Renal pelvis (tissue), 4 donors: ENCODE data around the gene PRKN. TPM values are rescaled to one million over a fixed set of nuclear protein-coding genes. Genes with fewer than 3 reads are reported as not detected.

Experiments
- DNase-seq: peaks from one replicate; pipeline ENCODE4 v3.0.0-alpha.2; 2013
- polyA plus RNA-seq, 3 donors: library from polyadenylated mRNA; unstranded; fragments of 120-200 nt; gene quantifications; one replicate each; pipeline ENCODE4 v1.2.1, GENCODE V29; 2013; ENCODE audit not compliant: insufficient read length in 3 of 3

PRKN gene
- polyA plus RNA-seq, 3 donors: 8.0 to 12.0 (median 9.9) TPM

DNA sequence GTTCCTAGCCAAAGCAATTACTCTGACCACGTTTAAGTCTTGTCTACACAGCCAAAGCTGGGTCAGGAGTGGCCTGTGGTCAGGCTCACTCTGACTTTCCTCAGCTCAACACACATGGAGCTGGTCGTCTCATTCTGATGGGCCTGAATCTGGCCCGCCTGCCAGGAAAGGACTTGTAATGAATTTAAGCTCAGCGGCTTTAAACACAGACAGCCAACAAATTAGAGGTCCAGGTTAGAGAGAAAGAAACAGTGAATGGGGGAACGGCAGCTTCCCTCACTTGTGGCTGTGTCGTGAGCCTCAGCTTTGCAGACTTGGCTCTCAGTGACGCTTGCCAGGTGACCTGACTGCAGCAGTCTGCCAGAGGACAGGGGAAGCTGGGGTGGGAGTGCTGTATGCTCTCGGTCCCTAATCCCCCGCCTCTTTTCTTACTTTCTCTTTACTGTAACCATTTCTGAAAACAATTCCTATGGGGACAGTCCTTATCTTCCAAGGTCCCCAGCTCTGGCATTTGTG lies 1331.8 kb downstream of the PRKN start:
- no peak for DNase-seq

- DNase-seq: no peak
Measured at GRCh38 chr6:161394437-161394836, 1333.1 kb downstream of the PRKN start.

- DNase-seq: peak; percentile 74
Measured at GRCh38 chr6:161393839-161394364, 1333.7 kb downstream of the PRKN start.

- DNase-seq: no peak
Measured at GRCh38 chr6:161393292-161393691, 1334.3 kb downstream of the PRKN start.

GRCh38 chr6:161389756-161390155 lies 1337.8 kb downstream of the PRKN start:
- DNase-seq: no peak

DNA sequence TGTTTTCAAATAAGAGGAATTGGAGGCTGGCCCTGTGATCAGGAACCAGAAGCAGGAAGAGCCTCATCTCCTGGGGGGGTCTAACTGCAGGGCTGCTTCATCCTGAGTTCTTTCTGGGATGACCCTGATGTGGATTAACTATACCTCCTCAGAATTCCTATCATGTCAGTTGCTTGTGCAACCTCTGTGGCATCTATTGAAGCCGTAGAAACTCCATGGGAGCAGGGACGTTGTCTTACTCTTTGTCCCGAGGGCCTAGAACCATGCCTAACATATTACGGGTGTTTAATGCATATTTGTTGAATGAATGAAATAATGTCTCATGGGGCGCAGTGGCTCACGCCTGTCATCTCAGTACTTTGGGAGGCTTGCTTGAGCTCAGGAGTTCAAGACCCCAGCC lies 1343.6 kb downstream of the PRKN start:
- DNase-seq: no peak

DNA sequence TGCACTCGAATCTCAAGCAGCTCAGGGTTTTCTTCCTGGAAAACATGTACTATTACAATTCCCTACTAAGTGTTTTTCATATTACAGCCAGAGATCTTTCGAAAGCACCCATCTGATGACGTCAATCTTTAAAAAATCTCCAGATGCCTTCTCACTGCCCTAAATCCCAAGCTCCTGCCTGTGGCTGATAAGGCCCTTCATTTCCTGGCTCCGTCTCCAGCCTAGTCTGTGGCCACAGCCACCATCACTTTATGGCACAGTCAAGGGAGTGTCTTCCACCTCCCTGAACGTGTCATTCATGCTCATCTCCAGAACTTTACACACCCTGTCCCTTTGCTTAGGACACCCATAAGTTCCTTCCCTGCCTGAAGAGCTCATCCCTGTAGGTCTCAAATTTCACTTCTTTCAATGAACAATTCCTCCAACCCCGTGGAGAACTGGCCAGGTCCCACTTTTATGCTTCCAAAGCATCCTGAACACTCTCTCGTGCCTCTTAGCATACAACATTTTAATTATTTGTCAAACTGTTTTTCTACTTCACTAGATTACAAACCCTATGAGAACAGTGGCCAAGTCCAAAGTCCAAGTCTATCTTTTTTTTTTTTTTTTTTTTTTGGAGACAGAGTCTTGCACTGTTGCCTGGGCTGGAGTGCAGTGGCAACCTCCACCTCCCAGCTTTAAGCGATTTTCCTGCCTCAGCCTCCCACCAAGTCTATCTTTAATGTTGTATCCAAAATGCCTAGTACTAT lies 1347.6 kb downstream of the PRKN start:
- no peak for DNase-seq

DNA sequence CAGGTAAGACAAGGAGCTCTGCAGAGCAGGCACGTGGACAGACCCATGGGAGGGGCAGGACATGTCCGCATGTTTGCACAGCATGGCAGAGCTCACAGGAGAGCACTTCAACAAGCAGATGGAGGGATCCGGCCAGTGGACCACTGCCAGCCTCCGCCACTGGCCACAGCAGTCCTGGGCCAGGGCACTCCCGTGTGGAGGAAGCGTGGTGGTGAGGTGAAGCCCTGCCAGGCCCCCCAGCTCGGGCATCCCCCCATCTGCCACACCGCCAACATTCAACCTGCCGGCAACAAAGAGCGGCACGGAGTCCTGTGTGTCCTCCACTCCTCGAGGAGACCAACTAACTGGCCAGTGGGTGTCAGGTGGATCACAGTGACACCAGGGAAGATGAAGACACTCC lies 1349.5 kb downstream of the PRKN start:
- DNase-seq: no peak

- no peak for DNase-seq
Measured at GRCh38 chr6:161377116-161377515, 1350.5 kb downstream of the PRKN start.

GRCh38 chr6:161376367-161376766 lies 1351.2 kb downstream of the PRKN start:
- DNase-seq: no peak

DNA sequence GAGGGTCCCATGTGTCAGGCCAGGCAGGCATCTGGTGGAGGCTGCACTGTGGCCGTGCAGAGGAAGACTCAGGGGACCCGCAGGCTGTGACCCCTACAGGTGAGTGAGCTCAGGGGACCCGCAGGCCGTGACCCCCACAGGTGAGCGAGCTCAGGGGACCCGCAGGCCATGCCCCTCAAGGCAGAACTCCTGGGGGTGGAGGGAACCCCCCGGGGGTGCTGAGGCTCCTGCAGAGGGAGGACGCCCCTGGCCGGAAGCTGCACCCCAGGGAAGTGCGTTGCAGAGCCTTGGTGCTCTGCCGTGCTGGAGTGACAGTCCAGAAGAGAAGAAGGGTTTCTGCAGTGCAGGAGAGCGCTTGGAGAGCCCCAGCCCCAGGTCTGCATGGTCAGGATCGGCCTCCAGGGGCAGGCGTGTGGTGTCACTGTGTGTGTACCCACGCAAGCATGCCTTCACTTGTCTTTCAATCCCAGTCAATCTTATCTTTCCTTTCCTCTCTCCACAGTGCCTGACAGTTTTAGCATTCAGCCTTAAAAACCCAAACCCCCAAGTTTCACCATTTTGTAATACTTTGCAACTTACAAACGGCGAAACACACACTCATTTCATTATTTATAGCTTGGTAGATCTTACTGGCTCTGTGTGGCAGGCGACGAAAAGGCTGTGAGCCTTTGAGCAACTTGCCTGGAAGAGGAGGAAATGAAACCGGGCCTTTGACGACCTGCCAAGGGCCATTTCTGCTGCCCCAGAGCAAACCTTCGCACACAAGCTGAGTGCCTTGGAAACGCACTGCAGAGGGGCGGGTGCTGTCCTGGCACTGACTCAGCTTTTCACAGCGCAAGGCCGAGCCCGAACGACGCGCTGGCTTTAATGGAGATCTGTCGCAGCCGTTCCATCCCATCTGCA lies 1352.3 kb downstream of the PRKN start:
- no peak for DNase-seq

DNA sequence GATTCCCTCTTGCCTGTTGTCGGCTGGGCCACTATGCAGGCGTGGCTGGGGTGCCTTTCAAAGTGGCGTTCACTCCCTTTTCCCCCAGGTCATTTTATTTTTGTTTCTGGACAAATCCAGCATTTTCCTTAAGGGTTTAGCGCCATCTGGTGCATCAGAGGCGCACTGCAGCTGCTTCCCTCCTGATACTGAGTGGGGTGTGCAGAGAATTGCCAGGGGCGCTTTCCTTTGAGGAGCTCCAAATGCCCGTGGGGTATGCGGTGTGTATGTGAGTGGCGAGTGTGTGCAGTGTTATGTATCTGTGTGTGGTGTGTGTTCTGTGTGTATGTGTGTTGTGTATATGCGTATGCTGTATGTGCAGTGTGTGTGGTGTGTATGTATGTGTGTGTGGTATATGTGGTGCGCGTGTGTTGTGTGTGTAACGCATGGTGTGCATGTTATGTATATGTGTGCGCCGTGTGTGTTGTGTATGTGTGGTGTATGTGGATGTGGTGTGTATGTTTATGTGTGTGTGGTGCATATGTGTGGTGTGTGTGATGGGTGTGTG lies 1353.6 kb downstream of the PRKN start:
- DNase-seq: peak; percentile 58

GRCh38 chr6:161372422-161372793 lies 1355.2 kb downstream of the PRKN start:
- no peak for DNase-seq

DNA sequence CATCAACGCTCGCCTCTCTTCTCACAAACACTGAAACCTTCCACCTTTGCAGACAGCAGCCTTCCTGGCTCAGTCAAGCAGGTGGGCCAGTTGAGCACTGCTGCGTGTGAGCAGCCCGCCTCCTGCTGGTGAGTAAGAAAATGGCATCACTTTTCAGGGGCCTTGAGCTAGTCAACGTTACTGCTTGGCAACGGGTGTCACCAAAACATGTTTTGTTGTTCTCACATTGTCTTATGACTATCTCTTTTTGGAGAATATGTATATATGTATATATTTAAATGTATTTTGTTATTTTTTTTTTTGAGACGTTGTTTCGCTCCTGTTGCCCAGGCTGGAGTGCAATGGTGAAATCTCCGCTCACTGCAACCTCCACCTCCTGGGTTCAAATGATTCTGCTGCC lies 1356.7 kb downstream of the PRKN start:
- DNase-seq: peak; percentile 54

- peak; percentile 22 for DNase-seq
Measured at GRCh38 chr6:161369339-161369738, 1358.2 kb downstream of the PRKN start.

DNA sequence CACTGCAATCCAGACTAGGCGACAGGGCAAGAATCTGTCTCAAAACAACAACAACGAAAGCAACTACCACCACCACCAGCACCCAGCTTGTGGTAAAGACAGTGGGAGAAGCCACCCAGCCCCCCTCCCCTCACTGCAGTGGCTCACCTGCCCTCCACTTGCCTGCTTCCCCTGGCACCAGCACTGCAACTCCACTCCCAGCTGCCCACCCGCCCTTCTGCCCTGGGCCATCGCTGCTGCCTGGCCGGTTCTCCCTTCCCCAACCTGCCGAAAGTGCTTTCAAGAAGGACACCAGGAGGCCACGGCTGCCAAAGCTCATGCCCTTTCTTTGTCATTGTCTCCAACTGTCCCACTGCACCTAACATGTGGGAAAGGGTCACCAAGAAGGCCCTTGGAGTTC lies 1359.1 kb downstream of the PRKN start:
- no peak for DNase-seq

DNA sequence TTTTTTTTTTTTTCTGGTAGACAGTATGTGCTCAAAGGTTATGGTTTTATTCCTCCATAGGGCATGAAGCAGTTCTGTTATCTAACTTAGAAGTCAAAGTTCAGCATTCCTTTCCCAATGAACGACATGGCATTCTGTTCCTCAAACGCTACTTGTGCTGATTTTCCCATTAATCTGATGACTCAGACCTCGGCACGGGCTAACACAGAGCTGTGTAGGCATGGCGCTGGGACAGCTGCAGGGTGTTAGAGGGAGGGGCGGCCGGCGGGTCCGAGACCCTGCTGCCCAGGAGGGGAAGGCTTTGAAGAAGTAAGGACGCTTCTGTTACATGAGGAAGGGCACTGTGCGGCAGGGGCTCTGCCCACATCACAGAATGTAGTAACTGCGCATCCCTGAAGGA lies 1360.1 kb downstream of the PRKN start:
- DNase-seq: no peak

DNA sequence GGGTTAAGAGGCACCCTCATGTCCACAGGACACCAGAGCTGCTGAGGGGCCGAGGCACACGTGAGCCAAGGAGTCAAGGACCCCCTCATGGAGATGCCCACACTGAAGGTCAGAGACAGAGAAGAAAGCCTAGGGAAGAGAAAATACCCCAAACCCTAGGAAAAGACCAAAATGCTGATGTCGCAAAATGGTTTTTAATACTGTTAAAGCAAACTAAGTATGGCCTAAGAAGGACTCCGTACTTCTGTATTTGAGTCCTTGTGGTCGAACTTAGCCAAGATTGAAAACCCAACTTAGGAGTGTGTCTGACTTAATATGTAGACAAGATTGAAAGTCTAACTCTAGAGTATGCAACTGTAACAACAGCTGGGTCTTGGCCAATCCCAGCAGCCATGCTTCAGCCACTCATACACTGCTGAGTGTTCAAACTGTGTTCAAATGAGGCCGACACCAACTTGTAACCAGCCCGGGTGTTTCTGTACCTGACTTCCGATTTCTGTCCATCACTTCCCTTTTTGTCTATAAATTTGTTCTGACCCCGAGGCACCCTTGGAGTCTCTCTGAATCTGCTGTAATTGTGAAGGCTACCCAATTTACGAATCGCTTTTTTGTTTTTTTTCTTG lies 1361.2 kb downstream of the PRKN start:
- no peak for DNase-seq

GRCh38 chr6:161365633-161366032 lies 1361.9 kb downstream of the PRKN start:
- DNase-seq: no peak

DNA sequence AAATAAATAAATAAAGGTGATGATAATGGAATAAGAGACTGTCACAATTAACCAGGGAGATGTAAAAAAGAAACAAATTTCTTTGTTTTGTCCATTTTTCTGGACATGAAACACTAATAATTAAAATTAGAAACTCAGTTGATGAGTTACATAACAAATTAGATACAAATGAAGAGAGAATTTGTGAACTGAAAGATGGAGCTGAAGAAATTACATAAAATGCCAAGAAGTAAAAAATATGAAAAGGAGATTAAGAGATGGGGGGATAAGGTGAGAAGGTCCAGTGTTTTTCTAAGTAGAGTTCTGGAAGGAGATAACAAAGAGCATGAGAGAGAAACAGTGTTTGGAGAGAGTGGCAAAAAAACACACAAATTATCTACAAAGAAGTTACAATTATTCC lies 1364.3 kb downstream of the PRKN start:
- DNase-seq: no peak

- no peak for DNase-seq
Measured at GRCh38 chr6:161362266-161362665, 1365.3 kb downstream of the PRKN start.

DNA sequence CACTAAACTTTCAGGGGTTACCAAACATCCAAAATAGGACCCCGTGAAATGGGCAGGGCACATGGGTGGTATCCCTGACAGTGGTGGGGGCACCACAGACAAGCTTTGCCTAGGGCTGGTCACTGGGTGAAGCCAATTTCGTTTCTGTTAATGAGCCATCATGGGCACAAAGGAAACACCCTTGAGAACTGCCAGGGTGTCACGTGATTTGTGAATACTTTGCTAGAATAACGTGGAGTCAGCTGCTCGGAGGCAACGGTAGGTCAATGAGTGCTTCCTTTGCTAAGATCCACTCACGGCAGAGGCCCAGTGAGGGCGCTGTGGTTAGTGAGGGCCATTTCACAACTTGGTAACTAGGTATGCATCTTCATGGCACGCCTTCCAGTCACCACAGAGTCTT lies 1366.0 kb downstream of the PRKN start:
- DNase-seq: no peak
